ENCODE data around the gene MRPL38. TPM values are rescaled to one million over a fixed set of nuclear protein-coding genes. Genes with fewer than 3 reads are reported as not detected.

MRPL38 gene
- total and polyA plus RNA-seq, 8 donors: 9.3 to 244 (median 52.2) TPM

- no peak for TF ChIP-seq POLR2A (IDR thresholded peaks at IDR 0.05)
- no peak for TF ChIP-seq EP300 (IDR thresholded peaks at IDR 0.05)
- TF ChIP-seq CTCF (IDR thresholded peaks at IDR 0.05): no peak
- 90 to 100% (median 95%) methylated on average over 5 to 16 of the region's 16 CpGs for WGBS, 5 donors
- intact Hi-C loops (cut with DNase I; ENCODE audit: low total_unique reads): no loop called here
- Histone ChIP-seq H3K36me3 (peaks cover 43 to 59% (median 57%) of the 10 kb centered on the region in 4 donors), H3K9me3 (no peaks in the 10 kb centered on the region), H3K4me1 (peaks cover 22 to 52% (median 47%) of the 10 kb centered on the region in 4 donors), H3K27ac (no peak overlapping the region), H3K27me3 (no peaks in the 10 kb centered on the region), H3K4me3 (no peak overlapping the region)
- DNase-seq: no peak
Measured at GRCh38 chr17:75898791-75899190, 5.9 kb downstream of the MRPL38 start.

GRCh38 chr17:75898065-75898464, 6.6 kb downstream of the MRPL38 start:
- DNase-seq: no peak
- no peaks in the 10 kb centered on the region for H3K9me3 ChIP-seq
- WGBS, 5 donors: 72 to 79% (median 75%) methylated on average over 7 to 8 of the region's 8 CpGs
- H3K27ac ChIP-seq: peak overlapping the region in 2 of 5 donors; percentile 94 to 97
- intact Hi-C loops (cut with DNase I; ENCODE audit: low total_unique reads): no loop called here
- H3K27me3 ChIP-seq: no peaks in the 10 kb centered on the region
- TF ChIP-seq POLR2A (IDR thresholded peaks at IDR 0.05): no peak
- no peak for TF ChIP-seq POLR2AphosphoS5 (IDR thresholded peaks at IDR 0.05)
- TF ChIP-seq EP300 (IDR thresholded peaks at IDR 0.05): no peak
- no peak for TF ChIP-seq CTCF (IDR thresholded peaks at IDR 0.05)
- peaks cover 41 to 56% (median 54%) of the 10 kb centered on the region in 4 donors for H3K36me3 ChIP-seq
- H3K4me3 ChIP-seq: no peak overlapping the region
- peaks cover 19 to 50% (median 46%) of the 10 kb centered on the region in 4 donors for H3K4me1 ChIP-seq

- H3K27me3 ChIP-seq: no peaks in the 10 kb centered on the region
- TF ChIP-seq EP300 (IDR thresholded peaks at IDR 0.05): no peak
- no peak for TF ChIP-seq POLR2AphosphoS5 (IDR thresholded peaks at IDR 0.05)
- TF ChIP-seq CTCF (IDR thresholded peaks at IDR 0.05): no peak
- no peak for TF ChIP-seq POLR2A (IDR thresholded peaks at IDR 0.05)
- H3K36me3 ChIP-seq: peaks cover 37 to 56% (median 49%) of the 10 kb centered on the region in 4 donors
- intact Hi-C loops (cut with DNase I; ENCODE audit: low total_unique reads): no loop called here
- peak overlapping the region; percentile 74 to 85 (median 80) for H3K4me3 ChIP-seq
- peak overlapping the region; percentile 91 to 97 (median 94) for H3K27ac ChIP-seq
- H3K4me1 ChIP-seq: peaks cover 19 to 51% (median 46%) of the 10 kb centered on the region in 4 donors
- H3K9me3 ChIP-seq: no peaks in the 10 kb centered on the region
- WGBS, 5 donors: 47 to 77% (median 55%) methylated on average over 17 to 37 of the region's 37 CpGs
- DNase-seq: no peak
Measured at GRCh38 chr17:75897160-75898019, 7.3 kb downstream of the MRPL38 start.

- WGBS, 5 donors: 0 to 1% (median 0%) methylated on average over 4 to 102 of the region's 102 CpGs; no CpG with 5 or more reads in 1 of the 5 donors
Measured at GRCh38 chr17:75896415-75897159, 8.1 kb downstream of the MRPL38 start, which contains the start of gene TRIM65. Gene TRIM65, minus strand, starts transcription at chr17:75896951. Its CDS starts 14 bp downstream, at chr17:75896937.

More at GRCh38 chr17:75896415-75897159, 8.1 kb downstream of the MRPL38 start, which contains the start of gene TRIM65:
- Histone ChIP-seq H3K27ac (peak within 1 kb of the TSS; percentile 91 to 97 (median 94)), H3K9me3 (no peaks in the 10 kb centered on the region), H3K4me3 (peak within 1 kb of the TSS; percentile 74 to 85 (median 80)), H3K4me1 (peaks cover 19 to 59% (median 44%) of the 10 kb centered on the region in 4 donors), H3K36me3 (peaks cover 37 to 56% (median 49%) of the 10 kb centered on the region in 4 donors), H3K27me3 (no peaks in the 10 kb centered on the region)
- peak; percentile 86 to 95 for DNase-seq
- intact Hi-C loops (cut with DNase I; ENCODE audit: low total_unique reads): no loop called here
- TF ChIP-seq POLR2A (IDR thresholded peaks at IDR 0.05) (peak in 1 of 4 donors; percentile 42), POLR2AphosphoS5 (IDR thresholded peaks at IDR 0.05) (peak; percentile 59 to 87 (median 77)), EP300 (IDR thresholded peaks at IDR 0.05) (no peak), CTCF (IDR thresholded peaks at IDR 0.05) (peak in 2 of 7 experiments; percentile 6 to 58)
